HK-2 (cell line): ENCODE data around the gene FNDC11.

ENCODE experiments used
- DNase-seq: peaks from one replicate; pipeline ENCODE4 v3.0.0-alpha.2; 2018; ENCODE audit not compliant: unreplicated experiment

FNDC11 gene

DNA sequence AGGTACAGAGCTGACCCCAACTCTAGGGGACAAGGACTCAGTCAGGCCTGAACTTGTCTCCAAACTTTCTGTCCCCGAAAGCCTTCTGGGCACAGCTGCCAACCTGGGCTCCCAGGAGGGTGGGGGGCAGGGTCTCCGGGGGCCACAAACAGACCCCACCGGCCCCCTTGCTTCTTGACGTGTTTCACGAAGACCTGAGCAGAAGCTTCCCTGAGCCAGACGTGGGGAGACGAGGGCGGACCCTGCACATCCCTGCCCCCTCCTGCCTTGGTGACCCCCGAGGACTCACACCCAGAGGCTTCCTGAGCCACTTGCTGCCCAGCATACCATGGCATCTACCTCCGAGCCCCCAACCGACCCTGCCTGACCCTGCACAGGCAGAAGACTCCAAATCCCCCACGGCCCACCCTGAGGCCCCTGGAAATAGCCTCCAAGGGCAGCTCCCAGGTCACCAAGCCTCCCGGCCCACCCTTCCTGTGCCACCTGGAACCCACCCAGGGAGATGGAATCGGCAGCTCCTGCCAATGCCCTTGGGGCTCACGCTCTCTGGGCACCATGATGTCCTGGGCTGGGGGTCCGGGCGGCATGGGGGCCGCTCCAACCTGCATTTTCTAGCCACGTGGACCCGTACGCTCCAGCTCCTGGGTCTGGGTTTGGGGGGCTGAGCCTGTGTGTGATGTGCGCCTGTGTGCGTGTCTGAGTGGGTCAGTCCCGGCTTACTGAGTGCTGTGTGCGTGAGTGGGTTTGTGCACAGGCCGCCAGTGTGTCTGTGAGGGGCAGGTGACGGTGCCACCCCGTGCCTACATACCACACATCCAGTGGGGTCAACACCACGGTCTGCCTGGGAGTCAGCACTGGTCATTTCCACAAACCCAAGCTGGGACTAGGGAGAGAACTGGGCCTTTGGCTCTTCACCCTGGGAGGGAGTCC is 14.3 kb upstream of the FNDC11 start:
- no peak for DNase-seq

DNA sequence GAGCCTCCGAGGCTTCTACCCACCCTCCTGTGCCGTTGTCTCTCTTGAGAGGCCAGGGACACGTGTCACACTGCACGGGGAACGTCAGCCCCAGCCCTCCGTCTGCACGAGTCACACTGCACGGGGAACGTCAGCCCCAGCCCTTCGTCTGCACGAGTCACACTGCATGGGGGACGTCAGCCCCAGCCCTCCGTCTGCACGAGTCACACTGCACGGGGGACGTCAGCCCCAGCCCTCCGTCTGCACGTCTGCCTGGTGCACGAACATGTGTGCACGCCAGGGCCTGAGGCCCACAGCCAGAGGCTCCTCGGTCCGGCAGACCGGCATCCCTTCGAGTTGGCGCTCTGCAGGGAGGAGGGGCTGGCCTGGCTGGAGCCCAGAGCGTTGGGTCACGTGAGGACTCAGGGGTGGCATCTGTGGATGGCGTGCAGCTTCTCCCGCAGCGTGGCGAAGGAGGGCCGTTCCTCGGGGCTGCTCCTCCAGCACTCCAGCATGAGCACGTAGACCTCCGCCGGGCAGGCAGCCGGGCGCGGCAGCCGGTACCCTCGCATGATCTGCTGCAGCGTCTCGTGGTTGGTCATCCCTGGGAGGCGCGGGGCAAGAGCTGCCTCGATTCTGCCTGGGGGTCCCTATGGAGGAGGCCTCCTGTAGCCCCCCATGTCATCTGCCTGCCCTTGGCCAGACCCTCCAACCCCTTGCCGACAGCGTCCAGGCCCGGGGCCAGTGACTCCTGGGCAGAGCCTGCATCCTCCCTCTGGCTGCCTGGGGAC is 13.4 kb upstream of the FNDC11 start:
- DNase-seq: peak; percentile 58

DNA sequence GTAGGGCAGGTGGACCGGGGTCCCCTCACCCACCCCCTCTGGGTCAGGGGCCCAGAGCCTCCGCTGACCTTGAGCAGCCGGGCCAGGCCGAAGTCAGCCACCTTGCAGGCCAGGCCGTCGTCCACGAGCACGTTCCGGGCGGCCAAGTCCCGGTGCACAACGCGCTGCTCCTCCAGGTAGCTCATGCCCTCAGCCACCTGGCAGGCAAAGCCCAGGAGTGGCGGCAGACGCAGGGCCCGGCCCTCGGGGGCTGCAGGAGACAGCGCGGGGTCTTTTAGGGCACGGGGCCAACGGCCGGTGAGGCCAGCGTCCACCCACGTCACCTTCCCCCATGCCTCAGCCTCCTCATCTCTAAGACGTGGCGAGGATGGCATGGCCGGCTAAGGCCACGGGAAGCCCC is 12.6 kb upstream of the FNDC11 start:
- DNase-seq: no peak

DNA sequence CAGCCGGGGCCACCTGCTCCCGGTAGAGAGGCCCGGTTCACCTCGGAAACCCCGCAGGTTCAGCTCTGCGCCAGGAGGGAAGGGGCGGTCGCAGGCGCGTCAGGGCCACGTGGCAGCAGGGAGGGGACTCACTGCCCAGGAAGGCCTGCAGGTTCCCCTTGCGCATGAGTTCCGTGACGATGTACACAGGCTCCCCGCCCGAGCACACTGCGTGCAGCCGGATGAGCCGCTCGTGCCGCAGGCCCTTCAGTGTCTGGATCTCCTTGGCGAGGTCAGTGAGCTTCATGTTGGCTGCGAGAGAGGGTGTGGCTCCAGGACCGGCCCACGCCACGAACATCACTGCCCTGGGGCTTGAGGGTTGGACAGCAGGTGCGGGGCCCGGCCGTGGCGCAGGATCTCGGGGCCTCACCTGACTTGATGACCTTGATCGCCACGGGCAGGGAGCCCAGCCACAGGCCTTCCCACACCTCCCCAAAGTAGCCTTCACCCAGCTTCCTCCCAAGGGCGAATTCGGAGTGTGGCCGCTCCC is 11.9 kb upstream of the FNDC11 start:
- DNase-seq: no peak

DNA sequence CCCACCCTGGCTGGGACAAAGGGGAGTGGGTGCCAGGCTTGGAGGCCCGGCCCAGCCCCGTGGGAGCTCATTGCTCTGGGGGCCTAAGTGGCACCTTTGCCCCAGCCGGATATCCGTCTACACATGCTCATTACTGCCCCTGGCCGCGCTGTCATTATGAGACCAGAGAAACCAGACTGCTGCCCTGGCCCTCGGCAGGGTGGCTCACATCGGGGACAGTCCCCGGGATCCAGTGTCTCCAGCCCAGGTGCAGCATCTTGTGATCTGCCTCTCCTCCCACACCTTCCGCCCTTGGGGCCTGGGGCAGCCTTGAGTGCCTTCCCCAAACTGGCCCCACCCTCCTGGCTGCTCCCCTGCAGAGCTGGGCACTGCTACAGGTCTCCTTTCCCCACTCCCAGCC is 11.3 kb upstream of the FNDC11 start:
- no peak for DNase-seq

DNA sequence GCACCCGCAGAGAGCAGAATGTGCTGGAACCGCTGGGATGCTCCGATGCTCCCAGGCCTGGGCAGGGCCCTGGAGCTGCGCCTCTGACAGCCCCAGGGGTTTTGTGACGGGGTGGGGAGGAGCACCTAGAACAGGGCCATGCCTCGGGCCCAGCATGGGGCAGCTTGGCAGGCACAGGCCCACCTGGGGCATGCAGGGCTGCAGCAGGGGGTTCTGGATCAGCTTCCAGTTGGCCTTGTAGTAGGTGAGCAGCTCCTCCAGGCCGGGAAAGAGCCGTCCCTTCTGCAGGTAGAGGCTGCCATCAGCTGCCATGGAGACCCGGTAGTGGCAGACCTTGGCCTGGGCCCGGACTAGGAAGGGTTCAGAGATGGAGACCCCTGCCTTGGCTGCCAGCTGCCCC is 10.8 kb upstream of the FNDC11 start:
- no peak for DNase-seq

DNA sequence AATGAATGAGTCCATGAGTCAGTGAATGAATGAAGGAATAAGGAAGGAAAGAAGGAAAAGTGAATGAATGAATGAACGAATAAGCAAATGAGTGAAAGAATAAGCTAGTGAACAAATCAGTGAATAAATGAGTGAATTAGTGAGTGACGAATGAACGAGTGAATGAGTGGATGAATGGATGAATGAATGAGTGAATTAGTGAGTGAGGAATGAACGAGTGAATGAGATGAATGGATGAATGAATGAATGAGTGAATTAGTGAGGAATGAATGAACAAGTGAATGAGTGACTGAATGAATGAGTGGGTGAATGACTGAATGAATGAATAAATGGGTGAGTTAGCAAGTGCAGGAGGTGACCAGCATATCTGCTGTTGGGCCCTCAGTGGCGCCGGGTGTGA is 10.2 kb upstream of the FNDC11 start:
- no peak for DNase-seq

DNA sequence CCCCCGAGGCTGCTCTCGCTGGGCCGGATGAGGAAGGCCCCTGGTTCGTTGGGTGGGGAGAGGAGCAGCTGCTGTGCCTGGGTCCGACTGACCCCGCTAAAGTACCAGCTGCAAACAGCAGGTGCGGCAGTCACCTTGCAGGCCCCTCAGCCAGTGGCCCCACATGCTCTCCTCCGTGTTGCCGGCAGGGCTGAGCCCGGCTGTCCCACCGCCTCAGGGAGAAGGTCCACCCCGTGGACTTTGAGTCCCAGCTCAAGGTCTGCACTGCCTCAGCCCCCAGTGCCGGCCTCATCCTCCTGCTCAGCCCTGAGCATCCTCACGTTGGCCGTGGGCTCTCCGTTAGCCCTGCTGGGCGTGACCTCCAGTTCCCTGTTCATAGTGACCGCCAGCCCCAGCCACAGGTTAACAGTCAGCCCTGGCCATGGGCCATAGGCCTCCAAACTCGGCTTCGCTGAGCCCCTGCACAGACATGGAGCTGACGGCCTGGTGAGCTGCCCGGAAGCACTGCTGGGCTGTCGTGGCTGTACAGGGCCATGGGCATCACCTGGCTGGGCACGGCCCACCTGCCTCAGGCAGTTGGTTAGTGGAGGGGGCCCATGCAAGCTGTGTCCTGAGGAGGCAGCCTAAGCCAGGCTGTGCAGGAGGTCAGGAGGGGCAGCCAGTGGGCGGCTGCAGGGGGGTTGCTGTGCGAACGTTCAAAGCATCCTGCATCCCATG is 9.6 kb upstream of the FNDC11 start:
- DNase-seq: no peak

DNA sequence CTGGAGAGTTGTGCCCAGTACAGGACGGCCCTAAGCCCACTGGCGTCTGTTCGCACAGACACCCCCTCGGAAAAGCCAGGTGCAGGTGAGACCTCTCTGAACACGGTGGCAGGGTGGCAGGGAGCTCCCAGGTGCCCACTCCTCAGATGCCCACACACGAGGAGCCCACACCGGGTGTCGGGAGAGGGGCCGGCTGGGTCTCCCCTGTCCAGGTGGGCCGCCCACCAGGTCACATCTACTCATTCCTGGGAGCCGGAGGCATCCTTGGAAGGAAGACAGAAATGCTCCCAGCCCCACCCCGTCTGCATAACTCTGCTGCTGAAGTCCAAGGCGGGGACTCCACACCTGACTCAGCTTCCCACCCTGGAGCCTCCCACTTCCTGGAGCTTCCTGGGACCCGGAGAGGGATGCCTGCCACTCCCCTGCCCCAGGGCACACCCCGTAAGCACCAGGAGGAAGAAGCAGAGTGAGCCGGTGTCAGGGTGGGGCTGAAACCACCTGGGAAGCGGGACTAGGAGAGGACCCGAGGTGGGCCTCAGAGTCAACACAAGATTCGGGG is 8.9 kb upstream of the FNDC11 start:
- DNase-seq: peak; percentile 81

DNA sequence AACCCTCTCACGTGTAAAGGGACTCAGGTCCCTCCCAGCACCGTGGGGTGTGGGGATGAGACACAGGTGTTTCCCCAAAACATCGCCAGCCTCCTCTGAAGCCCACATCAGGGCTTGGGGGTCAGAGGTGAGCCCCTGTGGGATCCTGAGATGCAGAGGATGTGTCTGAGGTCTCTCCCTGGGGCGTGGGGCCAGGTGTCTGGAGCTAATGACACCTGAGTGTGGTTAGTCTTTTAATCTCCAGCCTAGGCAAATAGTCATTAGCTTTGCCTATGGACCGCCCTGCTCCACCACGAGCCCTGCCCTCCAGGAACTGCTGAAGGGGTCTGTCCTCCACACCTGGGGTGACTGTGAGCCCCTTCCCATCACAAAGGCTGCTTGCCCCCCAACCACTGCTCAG is 8.1 kb upstream of the FNDC11 start:
- no peak for DNase-seq

DNA sequence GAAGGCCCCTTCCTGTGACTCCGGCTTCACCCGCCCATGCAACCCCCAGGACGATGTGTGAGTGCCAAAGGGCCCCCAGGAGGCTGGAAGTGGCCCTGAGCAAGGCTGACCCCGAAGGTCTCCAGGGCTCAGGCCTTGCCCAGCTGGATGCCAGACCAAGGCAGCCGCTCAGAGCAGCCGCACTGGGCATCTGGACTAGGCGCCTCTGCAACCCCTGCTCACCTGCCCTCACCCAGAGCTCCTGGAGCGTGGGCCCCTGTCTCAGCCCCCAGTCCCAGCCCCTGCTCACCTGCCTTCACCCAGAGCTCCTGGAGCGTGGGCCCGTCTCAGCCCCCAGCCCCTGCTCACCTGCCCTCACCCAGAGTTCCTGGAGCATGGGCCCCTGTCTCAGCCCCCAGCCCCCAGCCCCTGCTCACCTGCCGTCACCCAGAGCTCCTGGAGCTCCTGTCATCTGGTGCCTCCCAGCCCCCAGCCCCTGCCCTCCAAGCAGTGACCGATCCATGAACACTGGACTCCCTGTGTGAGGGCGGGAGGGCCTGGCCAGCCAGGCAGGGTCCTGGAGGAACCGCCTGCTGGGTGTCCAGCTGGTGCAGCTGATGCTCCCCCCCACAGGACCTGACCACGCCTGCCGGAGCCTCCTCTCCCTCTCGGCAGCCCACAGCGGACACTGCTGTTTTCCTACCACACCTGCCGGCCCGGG is 7.6 kb upstream of the FNDC11 start:
- DNase-seq: no peak

DNA sequence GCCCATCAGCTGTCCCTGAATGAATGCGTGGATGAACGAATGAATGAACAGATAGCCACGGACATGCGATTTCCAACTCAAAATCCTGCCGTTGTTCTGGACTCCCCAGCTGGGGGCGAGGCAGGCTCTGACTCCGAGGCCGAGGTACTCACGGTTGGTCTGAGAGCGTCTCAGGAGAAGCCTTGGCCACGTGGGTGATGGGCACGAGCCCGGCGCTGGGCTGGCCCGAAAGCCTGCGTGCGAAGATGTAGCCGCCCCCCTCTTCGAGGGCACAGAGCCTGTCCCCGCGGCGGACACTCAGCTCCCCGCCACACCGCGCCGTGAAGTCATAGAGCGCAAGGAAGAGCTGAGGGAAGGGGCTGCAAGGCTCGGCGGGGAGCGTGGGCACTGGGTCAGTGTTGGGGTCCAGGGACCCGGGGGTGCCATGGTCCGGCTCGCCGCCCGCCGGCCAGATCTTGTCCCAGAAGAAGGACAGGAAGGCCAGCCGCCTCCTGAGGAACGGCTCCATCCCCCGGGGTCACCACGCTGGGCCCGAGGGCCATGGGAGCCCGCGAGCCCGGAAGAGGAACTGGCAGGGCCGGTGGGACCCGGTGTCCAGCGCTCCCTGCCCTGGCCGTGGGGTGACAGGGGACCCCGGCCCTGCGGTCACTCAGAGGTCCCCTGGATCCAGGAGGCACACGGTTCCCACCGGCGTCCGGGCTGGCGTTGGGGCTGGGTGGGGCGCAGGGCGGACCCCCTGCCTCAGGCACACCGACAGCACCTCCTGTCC is 6.8 kb upstream of the FNDC11 start:
- no peak for DNase-seq

DNA sequence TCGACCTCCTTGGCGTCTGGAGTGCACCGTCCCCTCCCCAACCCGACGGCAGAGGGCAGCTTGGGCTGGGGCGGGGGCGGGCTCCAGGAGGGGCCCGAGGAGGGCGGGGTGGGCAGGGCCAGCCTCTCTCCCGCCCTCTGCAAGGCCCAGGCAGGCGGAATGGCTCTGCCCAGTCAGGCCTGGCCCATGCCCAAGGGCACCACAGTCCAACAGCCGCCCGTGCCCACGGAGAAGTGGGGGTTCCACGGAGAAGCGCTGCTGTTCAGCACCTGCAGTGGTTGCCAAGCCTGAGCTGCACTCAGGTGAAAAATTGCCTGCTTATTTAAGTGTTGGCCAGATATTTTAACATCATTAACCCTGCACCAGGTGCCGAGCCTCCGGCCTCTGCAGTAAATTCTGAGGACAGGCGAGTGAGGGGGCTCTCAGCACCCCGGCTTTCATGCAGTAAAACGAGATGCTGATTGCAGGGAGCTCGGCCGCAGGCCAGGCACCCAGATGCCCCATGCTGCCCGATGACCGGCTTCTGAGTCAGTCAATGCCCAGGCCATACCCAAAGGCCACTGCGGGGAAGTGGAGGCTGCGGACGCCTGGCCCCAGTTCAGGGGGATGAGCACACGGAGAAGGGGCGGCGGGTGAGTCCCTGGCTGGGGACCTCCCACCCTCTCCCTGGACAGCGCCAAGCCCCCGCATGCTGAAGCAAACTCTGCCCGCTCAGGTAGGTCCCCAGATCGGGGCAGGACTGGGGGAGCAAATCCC is 6.1 kb upstream of the FNDC11 start, which contains the start of gene SRMS:
SRMS (minus strand) TSS at position 25 of the 756 bp plus-strand sequence. CDS start 286 bp downstream, outside the sequence.
- no peak for DNase-seq

DNA sequence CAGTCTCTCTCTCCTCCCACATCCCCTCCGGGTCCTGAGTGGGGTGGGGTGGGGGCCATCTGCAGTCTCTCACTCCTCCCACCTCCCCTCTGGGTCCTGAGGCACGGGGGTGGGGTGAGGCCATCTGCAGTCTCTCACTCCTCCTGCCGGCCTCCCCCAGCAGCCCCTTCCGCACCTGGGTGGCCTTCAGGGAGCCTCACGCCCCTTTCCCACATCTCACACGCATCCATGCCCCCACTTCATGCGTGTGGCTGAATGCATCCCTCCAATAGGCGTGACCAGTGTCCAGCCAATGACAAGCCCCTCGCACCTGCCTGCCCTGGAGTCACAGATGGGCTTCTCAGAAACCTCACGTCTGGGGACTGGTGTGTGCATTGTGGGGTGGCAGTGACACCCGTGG is 5.4 kb upstream of the FNDC11 start:
- no peak for DNase-seq

DNA sequence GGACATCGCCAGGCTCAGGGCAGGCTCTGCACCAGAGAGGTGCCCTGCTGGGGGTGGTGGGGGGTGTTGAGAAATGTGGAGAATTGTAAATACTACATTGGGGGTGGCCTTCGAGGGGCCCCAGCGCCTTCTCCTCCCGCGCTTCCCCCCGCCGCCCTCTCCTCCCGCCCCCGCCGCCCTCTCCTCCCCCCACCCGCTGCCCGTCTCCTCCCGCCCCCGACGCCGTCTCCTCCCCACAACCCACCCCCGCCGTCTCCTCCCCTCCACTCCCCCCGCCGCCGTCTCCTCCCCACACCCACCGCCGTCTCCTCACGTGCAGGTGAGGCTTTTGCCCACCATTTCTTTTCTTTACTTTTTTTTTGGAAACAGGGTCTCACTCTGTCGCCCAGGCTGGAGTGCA is 4.9 kb upstream of the FNDC11 start:
- DNase-seq: no peak

DNA sequence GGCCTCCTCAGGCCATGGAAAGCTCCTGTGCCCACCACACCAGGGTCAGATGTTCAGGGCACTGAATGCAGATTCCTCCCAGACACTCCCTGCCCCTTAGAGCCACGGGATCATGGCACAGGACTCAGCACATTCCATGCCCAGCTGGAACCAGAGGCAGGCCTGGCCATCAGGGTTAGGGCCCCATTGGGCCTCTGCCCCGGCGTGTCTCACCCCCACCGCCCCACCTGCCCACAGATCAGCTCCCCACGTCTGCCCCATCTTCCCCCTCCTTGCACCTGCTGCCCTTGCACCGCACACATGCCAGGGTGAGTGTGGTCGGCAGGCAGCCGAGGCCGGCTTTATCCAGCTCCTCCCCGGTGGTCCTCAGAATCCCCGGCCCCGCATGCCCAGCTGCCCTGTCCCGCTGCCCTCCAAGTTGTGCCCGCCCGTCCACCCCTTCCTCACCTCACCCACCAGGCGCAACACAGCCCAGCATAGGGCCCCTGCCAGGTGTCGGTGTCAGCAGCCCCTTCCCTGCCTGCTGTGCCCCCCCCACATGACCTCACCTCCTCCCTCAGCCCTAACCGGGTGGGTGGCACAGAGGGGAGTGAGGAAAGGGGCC is 4.2 kb upstream of the FNDC11 start:
- no peak for DNase-seq

DNA sequence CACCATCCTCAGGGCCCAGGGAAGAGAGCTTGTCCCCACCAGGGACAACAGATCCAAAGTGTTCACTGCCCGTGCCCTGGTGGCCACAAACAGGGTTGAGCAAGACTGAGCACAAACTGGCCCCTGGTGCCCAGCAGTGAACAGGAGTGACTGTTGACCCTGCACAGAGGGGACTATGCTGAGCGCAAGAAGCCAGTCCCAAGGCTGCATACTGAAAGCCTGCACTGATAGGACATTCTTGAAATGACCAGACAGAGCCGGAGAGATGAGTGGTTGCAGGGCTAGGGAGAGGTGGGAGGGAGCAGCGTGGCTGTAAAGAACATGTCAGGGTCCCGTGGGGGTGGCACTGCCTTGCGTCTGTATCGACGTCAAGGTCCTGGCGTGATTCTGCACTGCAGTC is 2.9 kb upstream of the FNDC11 start:
- no peak for DNase-seq

DNA sequence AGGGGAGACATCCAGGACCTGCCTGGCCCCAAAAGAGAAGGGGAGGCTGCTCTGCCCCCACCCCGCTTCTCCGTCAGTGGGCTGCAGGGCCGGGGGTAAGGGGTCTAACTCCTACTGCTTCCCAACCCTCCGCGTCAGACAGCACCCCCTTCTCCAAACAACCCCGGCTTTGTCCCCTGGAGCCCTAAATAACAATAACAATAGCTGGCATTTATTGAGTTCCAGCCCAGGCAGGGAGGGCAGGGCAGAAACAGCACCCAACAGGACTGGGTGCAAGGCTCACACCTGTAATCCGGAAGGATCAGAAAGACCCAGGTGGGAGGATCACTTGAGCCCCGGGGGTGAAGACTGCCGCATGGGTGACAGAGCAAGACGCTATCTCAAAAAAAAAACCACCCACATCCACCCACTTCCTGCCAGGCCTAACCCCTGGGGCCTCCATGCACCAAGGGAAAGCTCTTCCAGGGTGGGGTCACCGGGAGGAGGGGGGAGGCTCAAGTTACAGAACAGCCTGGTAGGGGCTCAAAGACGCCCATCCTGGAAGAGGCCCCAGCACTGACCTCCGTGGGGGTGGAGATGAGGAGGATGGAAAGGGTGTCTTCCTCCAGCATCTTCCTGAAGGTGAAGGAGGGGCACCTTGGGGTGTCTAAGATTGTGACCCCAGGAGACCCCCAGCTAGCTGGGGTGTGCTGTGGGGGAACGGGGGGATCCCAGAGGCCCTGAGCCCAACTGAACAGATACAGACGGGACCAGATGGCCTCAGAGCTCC is 1.3 kb upstream of the FNDC11 start:
- no peak for DNase-seq
